LNCAP (cell line): ENCODE measurements around the gene MED4.
A peak's percentile ranks its signal among the peaks of the same experiment; 100 is the strongest.

Experiments used
- TF ChIP-seq, protein P1 (sequence below): fragments of 450-650 bp; IDR thresholded peaks from 2 replicates; pipeline ENCODE4 v1.5.1; 2017; ENCODE audit warnings: mild to moderate bottlenecking

MED4 gene, protein sequence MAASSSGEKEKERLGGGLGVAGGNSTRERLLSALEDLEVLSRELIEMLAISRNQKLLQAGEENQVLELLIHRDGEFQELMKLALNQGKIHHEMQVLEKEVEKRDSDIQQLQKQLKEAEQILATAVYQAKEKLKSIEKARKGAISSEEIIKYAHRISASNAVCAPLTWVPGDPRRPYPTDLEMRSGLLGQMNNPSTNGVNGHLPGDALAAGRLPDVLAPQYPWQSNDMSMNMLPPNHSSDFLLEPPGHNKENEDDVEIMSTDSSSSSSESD

DNA sequence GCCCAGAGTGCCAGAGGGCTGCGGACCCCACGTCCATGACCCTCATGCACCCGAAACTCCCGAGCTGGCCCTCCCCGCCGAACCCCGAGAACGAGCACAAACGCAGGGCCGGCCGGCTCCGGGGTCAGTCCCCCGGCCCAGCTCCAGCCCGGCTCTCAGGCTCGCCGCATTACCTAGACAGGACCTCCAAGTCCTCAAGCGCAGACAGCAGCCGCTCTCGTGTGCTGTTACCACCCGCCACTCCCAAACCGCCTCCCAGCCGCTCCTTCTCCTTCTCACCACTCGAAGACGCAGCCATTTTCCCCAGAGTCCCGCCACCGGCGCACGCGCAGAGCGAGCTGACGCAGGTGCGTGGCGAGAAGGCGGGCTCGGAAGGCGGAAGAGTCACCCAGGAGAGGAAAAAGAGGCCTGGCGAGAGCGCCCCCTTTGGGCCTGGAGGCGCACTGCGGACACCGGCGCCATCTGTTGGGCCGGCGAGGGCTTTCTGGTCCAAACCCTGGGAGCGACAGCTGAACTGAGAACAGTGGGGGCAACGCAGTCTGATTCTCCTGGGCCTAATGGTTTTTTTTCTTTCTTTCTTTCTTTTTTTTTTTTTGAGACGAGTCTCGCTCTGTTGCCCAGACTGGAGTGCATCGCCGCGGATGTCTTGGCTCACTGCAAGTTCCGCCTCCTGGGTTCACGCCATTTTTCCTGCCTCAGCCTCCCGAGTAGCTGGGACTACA, at the start of gene MED4:
Gene MED4 (minus strand): TSS at position 324 of the 722 bp plus-strand sequence. CDS start 26 bp downstream, at position 298.
- TF ChIP-seq, protein P1, sequence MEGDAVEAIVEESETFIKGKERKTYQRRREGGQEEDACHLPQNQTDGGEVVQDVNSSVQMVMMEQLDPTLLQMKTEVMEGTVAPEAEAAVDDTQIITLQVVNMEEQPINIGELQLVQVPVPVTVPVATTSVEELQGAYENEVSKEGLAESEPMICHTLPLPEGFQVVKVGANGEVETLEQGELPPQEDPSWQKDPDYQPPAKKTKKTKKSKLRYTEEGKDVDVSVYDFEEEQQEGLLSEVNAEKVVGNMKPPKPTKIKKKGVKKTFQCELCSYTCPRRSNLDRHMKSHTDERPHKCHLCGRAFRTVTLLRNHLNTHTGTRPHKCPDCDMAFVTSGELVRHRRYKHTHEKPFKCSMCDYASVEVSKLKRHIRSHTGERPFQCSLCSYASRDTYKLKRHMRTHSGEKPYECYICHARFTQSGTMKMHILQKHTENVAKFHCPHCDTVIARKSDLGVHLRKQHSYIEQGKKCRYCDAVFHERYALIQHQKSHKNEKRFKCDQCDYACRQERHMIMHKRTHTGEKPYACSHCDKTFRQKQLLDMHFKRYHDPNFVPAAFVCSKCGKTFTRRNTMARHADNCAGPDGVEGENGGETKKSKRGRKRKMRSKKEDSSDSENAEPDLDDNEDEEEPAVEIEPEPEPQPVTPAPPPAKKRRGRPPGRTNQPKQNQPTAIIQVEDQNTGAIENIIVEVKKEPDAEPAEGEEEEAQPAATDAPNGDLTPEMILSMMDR: peak; percentile 95

GRCh38 chr13:48144413-48145035, 49.6 kb upstream of the MED4 start:
- TF ChIP-seq, protein P1: no peak

DNA sequence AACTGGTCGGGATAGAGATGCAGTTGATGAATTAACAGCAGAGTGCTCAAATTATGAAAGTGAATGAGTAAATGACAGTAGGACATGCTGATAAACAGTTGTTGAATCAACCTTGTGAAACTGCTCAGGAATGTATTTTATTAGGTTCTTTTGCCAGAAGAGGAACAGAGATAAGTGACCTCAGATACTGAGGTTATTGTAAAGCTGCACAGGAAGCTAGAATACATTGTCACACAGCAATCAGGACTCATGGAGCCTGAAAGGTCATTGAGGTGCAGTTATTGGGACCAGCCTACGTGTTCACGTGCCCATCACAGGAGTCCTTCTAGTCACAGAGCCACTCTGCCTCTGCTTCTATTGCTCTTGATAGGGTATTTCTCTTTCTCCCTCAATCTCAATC, 47.5 kb upstream of the MED4 start:
- TF ChIP-seq, protein P1: no peak

DNA sequence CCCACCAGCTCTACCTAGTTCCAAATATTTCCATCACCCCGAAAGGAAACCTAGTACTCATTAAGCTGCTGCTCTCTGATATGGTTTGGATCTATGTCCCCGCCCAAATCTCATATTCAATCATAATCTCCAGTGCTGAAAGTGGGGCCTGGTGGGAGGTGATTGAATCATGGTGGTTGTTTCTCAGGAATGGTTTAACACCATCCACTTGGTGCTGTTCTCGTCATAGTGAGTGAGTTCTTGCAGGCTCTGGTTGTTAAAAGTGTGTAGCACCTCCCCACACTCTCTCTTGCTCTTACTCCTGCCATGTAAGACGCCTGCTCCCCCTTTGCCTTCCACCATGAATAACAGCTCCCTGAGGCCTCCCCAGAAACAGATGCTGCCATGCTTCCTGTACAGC, 43.4 kb upstream of the MED4 start:
- TF ChIP-seq, protein P1: no peak

DNA sequence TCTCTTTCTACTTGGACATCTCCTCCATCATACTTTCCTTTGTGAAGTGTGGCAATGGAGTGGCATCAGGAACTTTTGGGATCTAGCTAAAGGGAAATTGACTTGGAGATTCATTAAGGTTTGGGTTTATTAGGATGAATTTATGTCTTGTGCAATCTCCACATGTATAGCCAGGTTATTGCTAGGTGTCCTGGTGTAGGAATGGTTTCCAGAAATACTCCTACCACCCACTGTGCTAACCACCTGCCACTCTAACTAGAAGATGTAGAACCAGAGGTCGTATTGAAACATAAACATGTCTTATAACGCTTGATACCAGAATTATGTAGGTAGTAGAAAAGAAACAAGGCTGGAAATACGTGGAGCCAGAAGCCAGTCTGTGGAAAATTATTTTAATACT, 38.1 kb upstream of the MED4 start:
- TF ChIP-seq, protein P1: no peak

DNA sequence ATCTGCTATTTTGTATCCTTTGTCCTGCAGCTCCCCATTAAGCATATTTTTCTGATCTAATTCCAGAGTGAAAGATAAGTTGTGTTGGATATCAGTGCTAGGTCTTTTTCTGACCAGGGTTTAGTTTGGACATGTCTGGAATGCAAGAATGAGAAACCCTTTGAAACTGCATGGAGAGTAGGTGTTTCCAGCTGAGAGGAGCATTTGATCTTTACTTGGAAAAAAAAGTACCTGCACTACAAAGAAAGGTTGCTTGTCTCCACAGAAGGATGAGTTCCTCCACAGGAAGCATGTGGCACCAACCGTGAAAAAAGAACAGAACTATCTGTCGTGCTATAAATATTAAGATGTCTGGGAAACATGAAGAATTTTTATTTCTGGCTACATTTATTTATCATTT, 36.6 kb upstream of the MED4 start:
- TF ChIP-seq, protein P1: no peak

- TF ChIP-seq, protein P1: peak; percentile 64
Observed at GRCh38 chr13:48126944-48127830, 32.3 kb upstream of the MED4 start.
